A673 (cell line): ENCODE results near the gene TTBK2. TPM values are rescaled to one million over a fixed set of nuclear protein-coding genes. Genes with fewer than 3 reads are reported as not detected.

Source experiments
- BruUV-seq: library from RNA; stranded (reverse); fragments of 400-500 nt; replicated peaks from 2 replicates; lab custom pipeline; 2021; lab: Mats Ljungman, UMichigan
- CTCF ChIA-PET: fragments of 300-600 bp; sonication (Branson Sonifier 250); formaldehyde crosslinking; loops from one replicate; lab custom pipeline; 2022; ENCODE audit warnings: antibody characterized with exemption; lab: Charles Lee
- POLR2A ChIA-PET: fragments of 300-600 bp; sonication (Branson Sonifier 250); formaldehyde crosslinking; loops from one replicate; lab custom pipeline; 2022; ENCODE audit warnings: antibody characterized with exemption; ENCODE audit not compliant: low non-redundant PET; lab: Charles Lee
- DNase-seq: peaks from one replicate; pipeline ENCODE4 v3.0.0-alpha.2; 2015; ENCODE audit warnings: low spot score
- H3K27ac ChIP-seq: fragments of 200-600 bp; sonication (generic); 2 replicates; pipeline ENCODE4 v1.5.1; 2016; ENCODE audit warnings: mixed run types, low read depth, mild to moderate bottlenecking, mixed read lengths, antibody characterized with exemption, low read length; ENCODE audit not compliant: poor library complexity, severe bottlenecking
- H3K27me3 ChIP-seq: fragments of 200-600 bp; sonication (generic); replicated peaks from 2 replicates; pipeline ENCODE4 v1.6.1; 2017; ENCODE audit warnings: mixed run types, low read depth, mild to moderate bottlenecking, mixed read lengths, antibody characterized with exemption, low read length; ENCODE audit not compliant: insufficient read depth, poor library complexity
- H3K36me3 ChIP-seq: fragments of 200-600 bp; sonication (generic); 2 replicates; pipeline ENCODE4 v1.6.1; 2016; ENCODE audit warnings: mixed run types, mild to moderate bottlenecking, mixed read lengths, antibody characterized with exemption, low read length; ENCODE audit not compliant: insufficient read depth, poor library complexity, severe bottlenecking
- H3K4me1 ChIP-seq: fragments of 200-600 bp; sonication (generic); 2 replicates; pipeline ENCODE4 v1.6.1; 2017; ENCODE audit warnings: mixed run types, mild to moderate bottlenecking, mixed read lengths, antibody characterized with exemption, low read length; ENCODE audit not compliant: insufficient read depth, poor library complexity, severe bottlenecking
- H3K4me3 ChIP-seq: fragments of 200-600 bp; sonication (generic); 2 replicates; pipeline ENCODE4 v1.5.1; 2016; ENCODE audit warnings: low read depth, mixed run types, mild to moderate bottlenecking, mixed read lengths, low read length; ENCODE audit not compliant: poor library complexity, severe bottlenecking
- H3K9me3 ChIP-seq: fragments of 200-600 bp; sonication (generic); 2 replicates; pipeline ENCODE4 v1.6.1; 2016; ENCODE audit warnings: mixed run types, low read depth, mild to moderate bottlenecking, mixed read lengths, antibody characterized with exemption, low read length; ENCODE audit not compliant: poor library complexity, severe bottlenecking
- CTCF ChIP-seq: fragments of 300-800, 200-600 bp; sonication (generic); conservative IDR thresholded peaks from 2 replicates; pipeline ENCODE4 v1.5.1; 2017; ENCODE audit warnings: low read depth, mild to moderate bottlenecking, antibody characterized with exemption, low read length, moderate library complexity, mixed read lengths
- EZH2 ChIP-seq: fragments of 200-600 bp; sonication (generic); IDR thresholded peaks from 2 replicates; pipeline ENCODE4 v1.6.1; 2017; ENCODE audit warnings: borderline replicate concordance, low read depth, mild to moderate bottlenecking, mixed read lengths, antibody characterized with exemption, low read length; ENCODE audit not compliant: poor library complexity, severe bottlenecking
- intact Hi-C: fragments of 100-400 bp; cut with micrococcal nuclease; formaldehyde crosslinking; loops from one replicate; pipeline ENCODE4 v1.10.0; 2022; ENCODE audit not compliant: unreplicated experiment
- total RNA-seq: library from RNA; stranded (reverse); gene quantifications from 2 replicates; pipeline ENCODE4 v1.2.3, GENCODE V29; 2021

Gene TTBK2
- total RNA-seq, 1 experiment from 2014 or later, result 15.8 TPM

- POLR2A ChIA-PET, result interaction anchor here (0.9 kb wide), 1 partner anchor 569 kb away, joined by 3 read pairs; no protein-coding TSS in a partner anchor
- no peaks in the 10 kb centered on the region for H3K27me3 ChIP-seq
- BruUV-seq, result no TSS peak
- peaks cover 3% of the 10 kb centered on the region for H3K36me3 ChIP-seq
- CTCF ChIA-PET, result interaction anchor here (0.7 kb wide), 1 partner anchor 215 kb away, joined by 3 read pairs; no protein-coding TSS in a partner anchor
- DNase-seq, result no peak
- H3K4me1 ChIP-seq, result no peaks in the 10 kb centered on the region
- intact Hi-C loops, result no loop called here
- TF ChIP-seq CTCF (no peak), EZH2 (no peak)
- H3K4me3 ChIP-seq, result no peak overlapping the region
- H3K27ac ChIP-seq, result no peak overlapping the region
- no peaks in the 10 kb centered on the region for H3K9me3 ChIP-seq
Measured at GRCh38 chr15:42707873-42708544, 212.6 kb downstream of the TTBK2 start.

GRCh38 chr15:42707068-42707467 is 213.5 kb downstream of the TTBK2 start:
- no TSS peak for BruUV-seq
- Histone ChIP-seq H3K27ac (no peak overlapping the region), H3K27me3 (no peaks in the 10 kb centered on the region), H3K4me1 (no peaks in the 10 kb centered on the region), H3K4me3 (no peak overlapping the region), H3K9me3 (no peaks in the 10 kb centered on the region), H3K36me3 (peaks cover 3% of the 10 kb centered on the region)
- no peak for DNase-seq
- intact Hi-C loops, result no loop called here
- ChIA-PET CTCF (no interaction called here), POLR2A (no interaction called here)
- no peak for TF ChIP-seq CTCF
- TF ChIP-seq EZH2, result no peak

GRCh38 chr15:42705336-42705735 is 215.2 kb downstream of the TTBK2 start:
- intact Hi-C loops, result loop anchor here (2.0 kb wide), 1 partner anchor 221 kb away; no protein-coding TSS in a partner anchor
- Histone ChIP-seq H3K4me1 (no peaks in the 10 kb centered on the region), H3K36me3 (peaks cover 3% of the 10 kb centered on the region), H3K27me3 (no peaks in the 10 kb centered on the region), H3K4me3 (no peak overlapping the region), H3K27ac (no peak overlapping the region), H3K9me3 (no peaks in the 10 kb centered on the region)
- no peak for DNase-seq
- TF ChIP-seq CTCF (no peak), EZH2 (no peak)
- BruUV-seq, result no TSS peak
- ChIA-PET CTCF (no interaction called here), POLR2A (no interaction called here)
